Jurkat, Clone E6-1 (cell line): ENCODE measurements around the gene PRRX2.

Experiments
- DNase-seq: peaks from one replicate; pipeline ENCODE4 v3.0.0-alpha.2; 2011; ENCODE audit warnings: low read depth, low spot score
- H3K4me3 ChIP-seq: 2 replicates; pipeline ENCODE4 v1.5.1; 2011; ENCODE audit warnings: mild to moderate bottlenecking, low read length, control low read depth, moderate library complexity

PRRX2 gene

DNA sequence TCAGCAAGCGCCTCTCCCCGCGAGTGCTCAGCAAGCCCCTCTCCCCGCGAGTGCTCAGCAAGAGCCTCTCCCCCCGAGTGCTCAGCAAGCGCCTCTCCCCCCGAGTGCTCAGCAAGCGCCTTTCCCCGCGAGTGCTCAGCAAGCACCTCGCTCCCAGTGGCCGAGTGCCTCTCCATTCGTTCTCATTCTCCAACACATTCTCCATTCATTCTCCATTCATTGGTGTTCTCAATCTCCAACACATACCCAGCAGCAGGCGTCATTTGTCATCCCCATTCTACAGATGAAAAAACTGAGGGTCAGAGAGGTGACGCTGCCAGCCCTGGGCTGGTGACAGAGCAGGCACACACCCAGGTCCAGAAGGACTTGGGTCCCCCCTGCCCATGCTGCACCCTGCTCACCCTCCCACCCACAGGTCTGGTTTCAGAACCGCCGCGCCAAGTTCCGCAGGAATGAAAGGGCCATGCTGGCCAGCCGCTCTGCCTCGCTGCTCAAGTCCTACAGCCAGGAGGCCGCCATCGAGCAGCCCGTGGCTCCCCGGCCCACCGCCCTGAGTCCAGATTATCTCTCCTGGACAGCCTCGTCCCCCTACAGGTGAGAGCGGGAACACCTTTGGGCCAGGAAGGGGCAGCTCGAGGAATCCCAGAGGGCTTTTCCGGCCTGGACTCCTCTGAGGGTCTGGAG lies 54.9 kb downstream of the PRRX2 start:
- no peak overlapping the region for H3K4me3 ChIP-seq
- no peak for DNase-seq

DNA sequence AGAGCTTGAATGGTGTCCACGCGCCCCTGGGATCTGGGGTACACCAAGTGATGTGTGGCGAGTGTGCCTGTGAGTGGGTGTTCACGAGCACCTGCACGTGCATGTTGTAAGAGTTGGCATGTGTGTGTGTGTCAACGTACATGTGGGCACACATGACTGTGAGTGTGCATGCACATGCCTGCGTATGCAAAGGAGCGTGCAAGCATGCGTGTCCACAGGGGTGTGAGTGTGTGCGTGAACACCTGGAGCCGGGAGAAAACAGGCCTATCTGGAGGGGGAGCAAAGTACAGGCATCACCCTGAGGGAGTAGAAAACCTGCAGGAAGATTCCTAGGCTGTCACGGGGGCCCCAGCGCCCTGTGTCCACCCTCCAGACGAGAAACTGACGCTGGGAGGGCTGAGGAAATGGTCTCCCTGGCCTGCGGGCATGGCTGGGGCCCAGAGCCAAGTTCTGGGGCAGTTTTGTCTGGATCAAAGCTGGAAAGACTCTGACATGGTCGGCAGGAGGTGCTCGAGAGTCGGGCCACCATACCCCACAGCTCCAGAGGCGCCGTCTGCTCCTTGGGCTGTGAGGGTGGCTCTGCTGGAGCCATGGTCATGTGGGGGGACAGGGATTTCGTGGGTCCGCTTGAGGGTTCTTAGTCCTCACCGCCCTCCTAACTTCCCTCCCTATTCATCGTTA lies 55.6 kb downstream of the PRRX2 start:
- DNase-seq = no peak
- H3K4me3 ChIP-seq = no peak overlapping the region

DNA sequence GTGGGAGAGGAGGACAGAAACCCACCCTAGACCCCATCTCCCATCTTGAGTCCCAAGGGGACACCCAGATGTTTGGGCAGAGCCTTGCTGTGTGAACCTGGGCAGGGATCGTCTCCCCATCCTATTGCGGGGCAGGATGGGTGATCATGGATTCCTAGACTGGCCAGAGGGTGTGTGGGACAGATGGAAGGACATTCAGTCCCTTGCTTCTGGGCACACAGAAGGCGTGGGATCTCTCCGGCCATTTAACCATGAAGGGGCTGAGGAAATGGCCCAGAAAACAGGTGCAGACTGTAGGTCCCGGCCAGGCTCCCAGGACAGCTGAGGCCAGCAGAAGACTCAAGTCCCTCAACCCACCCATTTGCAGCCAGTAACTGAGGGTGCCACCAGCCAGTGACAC lies 57.5 kb downstream of the PRRX2 start:
- no peak for DNase-seq
- no peak overlapping the region for H3K4me3 ChIP-seq

DNA sequence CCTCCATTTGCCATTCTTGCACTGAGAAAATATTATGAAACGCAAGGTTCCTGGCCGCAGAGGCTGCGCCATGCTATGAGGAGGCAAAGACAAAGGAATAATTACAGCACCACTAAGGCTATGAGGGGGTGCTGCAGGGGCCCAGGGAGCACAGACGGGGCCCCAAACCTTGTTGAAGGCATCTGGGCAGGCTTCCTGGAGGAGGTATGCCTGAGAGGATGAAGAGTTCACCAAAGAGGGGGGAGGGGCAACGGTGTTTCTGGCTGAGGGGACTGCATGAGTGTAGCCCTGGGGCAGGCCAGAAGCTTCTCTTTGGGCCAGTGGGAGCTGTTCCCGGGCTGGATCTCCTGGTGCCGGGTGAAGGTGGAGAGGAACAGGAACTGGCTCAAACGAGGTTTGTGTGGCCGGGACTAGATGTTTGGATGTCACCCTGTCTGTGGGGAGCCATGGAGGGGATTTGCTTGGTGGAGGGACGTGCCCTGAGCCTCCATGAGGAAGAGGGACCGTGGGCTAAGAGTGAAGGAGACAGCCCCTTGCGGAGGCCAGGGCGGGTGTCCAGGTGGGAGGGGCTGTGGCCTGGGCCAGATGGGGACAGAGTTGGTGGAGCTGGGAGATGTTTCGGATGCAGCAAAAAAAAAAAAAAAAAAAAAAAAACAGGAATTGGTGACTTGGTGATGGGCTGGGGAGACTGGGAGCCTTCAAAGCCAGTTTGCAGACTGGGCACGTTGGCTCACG lies 59.2 kb downstream of the PRRX2 start:
- no peak for DNase-seq

DNA sequence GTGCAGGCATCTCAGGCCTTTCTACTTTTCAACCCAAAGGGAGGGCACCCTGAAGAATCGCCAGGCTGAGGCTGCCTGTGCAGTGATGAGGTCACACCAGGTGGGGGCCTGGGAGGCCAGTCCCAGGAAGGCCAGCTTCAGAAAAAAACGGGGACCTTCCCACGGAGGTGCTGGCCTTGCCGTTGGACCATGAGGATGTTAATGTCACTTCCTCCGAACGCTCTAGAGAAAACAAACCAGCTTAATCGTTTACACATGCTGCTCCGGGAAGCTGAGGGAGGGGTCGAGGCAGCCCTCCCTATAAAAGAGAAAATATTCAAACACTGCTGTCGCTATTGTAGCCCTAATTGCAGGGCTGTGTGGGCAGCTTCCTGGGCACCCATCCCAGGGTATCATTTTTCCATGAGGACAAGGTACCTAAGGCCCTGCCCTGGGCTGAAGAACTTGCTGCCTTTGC lies 60.4 kb downstream of the PRRX2 start:
- no peak overlapping the region for H3K4me3 ChIP-seq
- DNase-seq = no peak

More for the DNA sequence above, 59.2 kb downstream of the PRRX2 start:
- no peak overlapping the region for H3K4me3 ChIP-seq

DNA sequence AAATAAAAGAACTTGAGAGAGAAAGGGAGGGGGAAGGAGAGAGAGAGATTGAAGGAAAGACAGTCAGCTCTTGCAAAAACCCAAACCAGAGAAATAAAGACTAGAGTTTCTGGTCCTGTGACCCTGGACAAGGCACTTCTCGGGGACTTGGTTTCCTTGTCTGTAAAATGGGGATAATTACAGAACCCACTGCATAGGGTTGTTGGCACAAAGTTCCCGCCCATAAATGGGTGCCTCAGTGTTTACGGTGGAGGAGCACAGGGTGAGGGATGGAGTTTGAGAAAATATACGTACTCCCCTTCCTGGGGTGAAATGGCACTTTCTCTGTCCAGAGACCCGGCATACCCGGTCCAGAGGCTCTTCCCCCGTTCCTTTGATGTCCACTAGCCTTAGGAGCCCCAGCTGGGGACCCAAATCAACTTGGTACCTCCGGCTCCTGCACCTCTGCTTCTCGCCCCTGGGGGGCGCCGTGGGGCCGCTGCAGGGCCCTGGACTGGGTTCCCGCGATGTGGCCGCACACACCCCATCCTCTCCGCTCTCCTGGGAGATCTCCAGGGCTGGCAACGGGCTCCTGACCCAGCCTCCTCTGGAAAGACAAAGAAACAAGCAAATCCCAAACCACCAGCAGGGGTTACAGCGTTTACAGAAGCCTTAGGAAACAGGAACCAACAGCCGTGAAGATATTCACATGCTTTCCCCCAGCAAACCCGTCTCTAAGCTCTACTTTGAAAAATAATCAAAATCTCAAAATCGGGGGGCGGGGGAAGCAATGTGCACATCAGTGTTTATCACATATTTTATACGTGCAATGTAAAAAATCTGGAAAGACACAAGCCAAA lies 61.1 kb downstream of the PRRX2 start:
- peak; percentile 18 for DNase-seq
- H3K4me3 ChIP-seq = peak overlapping the region; percentile 15; the same call in 1 of the 2 replicates

DNA sequence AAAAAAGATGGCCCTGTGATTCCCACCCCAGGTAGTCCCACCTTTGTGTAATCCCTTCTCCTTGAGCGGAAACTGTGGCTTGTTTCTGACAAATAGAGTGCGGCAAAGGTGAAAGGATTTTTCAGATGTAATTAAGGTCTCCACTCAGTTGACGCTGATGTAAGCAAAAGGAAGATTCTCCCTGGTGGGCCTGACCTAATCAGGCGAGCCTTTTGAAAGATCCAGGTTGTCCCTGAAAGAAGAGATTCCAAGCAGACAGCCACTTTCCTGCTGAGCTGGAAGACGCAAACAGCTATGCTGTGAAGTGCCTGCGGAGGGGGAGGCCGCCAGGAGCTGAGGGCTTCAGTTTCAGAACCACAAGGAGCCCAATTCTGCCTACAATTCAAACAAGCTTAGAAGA lies 63.3 kb downstream of the PRRX2 start:
- DNase-seq = no peak
- no peak overlapping the region for H3K4me3 ChIP-seq

DNA sequence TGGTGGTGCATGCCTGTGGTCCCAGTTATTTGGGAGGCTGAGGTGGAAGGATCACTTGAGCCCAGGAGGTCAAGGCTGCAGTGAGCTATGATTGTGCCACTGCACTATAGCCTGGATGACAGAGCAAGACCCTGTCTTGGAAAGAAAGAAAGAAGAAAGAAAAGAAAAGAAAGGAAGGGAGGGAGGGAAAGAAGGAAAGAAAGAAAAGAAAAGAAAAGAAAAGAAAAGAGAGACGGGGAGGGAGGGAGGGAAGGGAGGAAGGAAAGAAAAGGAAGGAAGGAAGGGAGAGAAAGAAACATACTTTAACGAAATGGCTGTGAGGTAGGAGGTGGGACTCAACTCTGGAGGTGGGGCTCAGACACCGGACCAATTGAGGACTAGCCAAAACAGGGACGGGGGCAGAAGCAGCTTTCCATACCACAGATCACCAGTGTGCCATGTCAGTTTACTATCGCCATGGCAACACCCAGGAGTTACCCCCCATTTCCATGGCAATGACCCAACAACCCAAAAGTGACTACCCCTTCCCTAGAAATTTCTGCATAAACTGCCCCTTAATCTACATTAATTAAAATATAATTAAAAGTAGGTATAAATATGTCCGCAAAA lies 66.1 kb downstream of the PRRX2 start:
- no peak overlapping the region for H3K4me3 ChIP-seq
- no peak for DNase-seq

DNA sequence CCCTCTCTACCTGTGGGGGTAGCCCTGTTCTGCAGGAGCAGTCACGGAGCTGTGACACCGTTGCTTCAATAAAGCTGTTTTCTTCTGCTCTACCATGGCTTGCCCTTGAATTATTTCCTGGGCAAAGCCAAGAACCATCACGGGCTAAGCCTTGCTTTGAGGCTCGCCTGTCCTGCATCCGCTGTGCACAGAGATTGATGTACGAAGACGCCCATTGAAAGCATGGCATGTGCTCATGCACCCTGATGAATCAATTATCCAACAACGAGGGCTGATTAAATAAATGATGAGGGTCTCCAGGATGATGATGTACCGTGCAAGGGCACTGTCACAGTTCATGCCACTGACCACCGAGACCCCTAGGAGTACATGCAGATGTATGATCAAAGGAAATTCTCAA lies 66.7 kb downstream of the PRRX2 start:
- H3K4me3 ChIP-seq = no peak overlapping the region
- no peak for DNase-seq

DNA sequence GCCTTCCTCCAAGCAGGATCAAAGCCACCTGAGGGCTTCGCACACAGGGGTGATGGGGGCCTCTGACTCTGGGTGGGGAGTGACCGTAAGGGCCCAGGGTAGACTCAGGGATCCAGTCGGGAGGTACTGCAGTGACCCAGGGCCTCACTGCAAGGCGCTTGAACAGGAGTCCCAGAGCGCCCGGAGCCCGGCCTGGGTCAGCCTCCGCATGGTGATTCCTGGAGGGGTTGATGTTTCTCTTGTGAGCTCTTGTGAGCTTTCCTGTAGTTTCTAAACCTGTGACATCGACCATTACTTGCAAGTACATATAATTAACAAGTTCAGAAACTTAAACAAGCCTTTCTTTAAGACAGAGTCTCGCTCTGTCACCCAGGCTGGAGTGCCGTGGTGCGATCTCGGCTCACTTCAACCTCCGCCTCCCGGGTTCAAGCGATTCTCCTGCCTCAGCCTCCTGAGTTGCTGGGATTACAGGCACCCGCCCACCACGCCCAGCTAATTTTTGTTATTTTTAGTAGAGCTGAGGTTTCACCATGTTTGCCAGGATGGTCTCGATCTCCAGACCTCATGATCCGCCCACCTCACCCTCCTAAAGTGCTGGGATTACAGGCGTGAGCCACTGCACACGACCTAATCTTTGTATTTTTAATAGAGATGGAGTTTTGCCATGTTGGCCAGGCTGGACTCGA lies 67.6 kb downstream of the PRRX2 start:
- no peak overlapping the region for H3K4me3 ChIP-seq
- no peak for DNase-seq

DNA sequence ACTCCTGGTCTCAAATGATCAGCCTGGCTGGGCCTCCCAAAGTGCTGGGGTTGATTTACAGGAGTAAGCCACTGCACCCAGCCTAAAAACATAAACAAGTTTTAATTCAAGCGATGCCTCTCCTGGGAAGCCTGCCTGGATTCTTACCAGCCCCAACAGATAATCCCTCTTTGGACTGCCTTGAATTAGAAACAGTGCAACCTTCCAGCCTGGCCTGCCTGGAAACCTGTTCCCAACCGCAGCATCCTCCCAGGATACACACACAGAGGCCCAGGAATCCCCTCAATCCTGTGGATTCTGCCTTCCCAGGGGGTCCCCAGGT lies 68.1 kb downstream of the PRRX2 start:
- DNase-seq = no peak
- H3K4me3 ChIP-seq = no peak overlapping the region

DNA sequence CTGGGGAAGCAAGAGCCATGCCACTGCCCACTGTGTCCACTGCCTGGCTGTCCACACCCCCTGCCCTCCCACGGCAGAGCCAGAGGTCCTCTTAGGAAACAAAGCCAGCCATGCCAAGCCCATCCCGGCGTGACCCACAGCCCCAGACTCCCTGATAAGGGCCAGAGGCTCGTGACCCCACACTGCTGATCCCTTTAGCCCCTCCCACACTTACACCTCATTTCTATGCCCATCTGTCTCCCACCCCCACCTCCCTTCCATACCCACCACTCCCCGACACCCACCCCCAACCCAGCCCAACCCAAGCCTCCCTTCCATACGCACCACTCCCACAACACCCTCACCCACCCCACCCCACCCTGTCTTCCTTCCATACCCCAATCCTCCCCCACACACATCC lies 70.1 kb downstream of the PRRX2 start:
- no peak overlapping the region for H3K4me3 ChIP-seq
- no peak for DNase-seq

DNA sequence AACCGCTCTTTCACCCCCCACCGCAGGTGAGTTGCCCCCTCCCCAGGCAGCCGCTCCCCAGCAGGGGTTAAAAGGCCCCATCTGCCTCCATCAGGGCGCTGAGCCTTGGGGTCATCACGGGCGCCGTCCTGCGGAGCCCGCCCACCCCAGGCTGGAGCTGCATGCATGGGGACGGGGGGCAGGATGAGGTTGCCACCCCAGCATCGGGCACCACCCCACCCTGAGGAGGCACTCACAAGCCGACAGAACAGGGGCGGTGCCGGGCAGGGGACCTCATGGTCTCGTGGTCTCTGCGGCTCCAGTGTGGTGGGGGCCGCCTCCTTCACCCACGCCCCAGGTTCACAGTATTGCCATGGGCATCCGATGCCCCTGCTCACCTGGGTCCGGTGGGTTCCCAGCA lies 70.9 kb downstream of the PRRX2 start:
- no peak overlapping the region for H3K4me3 ChIP-seq
- DNase-seq = no peak

DNA sequence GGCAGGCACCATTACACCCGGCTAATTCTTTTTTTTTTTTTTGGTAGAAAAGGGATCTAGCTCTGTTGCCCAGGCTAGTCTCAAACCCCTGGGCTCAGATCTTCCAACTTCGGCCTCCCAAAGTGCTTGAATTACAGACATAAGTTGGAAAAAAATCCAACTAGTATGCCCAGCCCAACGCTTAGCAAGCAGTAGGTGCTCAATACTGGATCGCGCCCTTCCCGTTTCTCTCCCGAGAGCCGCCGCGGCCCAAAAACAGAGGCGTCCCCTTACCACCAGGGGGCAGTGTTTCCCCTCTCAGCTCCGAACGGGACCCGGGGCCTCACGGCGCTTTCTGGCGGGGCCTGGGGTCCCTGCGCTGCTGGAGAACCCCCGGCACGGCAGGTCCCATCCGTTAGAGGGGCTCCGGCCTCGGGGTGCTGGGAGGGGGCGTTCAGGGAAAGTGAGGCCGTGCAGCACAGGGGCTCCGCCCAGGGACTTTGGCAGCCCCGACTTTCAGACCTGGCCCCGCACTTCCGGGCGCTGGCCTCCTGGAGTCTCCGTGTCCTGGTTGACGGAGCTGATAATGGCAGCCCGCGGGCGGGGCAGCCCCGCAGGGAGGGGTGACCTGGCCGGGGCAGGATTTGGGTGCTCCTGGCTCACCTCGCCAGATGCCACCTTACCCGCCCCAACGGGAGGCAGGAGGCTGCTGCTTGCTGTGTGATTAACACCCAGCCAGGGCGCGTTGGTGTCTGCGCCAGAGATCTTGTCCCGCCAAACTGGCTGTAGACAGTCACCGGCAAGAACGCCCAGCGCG lies 72.2 kb downstream of the PRRX2 start:
- H3K4me3 ChIP-seq = peak overlapping the region; percentile 57
- peak; percentile 48 for DNase-seq

DNA sequence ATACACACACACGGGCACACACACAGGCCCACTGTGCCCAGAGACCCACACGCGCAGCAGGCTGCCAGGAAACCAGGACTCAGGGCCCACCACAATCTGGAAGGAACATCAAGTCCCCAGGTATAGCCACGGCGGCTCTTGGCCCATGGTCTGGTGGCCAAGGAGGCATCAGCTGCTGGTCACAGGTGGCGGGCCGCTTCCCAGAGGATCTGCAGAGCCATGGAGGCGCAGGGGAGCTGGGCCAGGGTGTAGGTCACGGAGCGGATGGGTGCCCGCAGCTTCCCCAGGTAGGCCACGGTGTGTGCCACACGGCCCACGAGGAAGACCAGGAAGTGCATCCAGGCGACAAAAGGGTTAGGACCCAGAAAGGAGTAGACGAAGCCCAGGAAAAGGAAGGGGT lies 74.0 kb downstream of the PRRX2 start:
- H3K4me3 ChIP-seq = no peak overlapping the region
- DNase-seq = no peak

DNA sequence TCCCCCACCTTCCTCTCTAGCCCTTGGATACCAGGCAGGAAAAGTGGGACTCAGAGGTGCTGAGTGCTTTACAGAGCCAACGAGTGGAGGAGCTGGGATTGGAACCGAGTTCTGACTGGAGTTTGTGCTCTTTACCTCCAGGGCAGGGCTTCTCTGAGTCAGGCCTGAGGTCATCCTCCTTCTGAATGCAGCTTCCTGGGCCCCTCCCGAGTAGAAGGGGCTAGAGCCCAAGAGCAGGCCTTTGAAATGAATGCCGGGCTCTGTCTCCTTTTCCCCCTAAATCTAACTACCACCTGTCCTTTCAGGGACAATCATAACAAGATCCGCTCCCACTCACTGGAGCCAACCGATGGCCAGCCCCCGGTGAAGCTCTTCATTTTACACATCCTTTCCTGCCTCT lies 74.7 kb downstream of the PRRX2 start:
- H3K4me3 ChIP-seq = no peak overlapping the region
- no peak for DNase-seq

DNA sequence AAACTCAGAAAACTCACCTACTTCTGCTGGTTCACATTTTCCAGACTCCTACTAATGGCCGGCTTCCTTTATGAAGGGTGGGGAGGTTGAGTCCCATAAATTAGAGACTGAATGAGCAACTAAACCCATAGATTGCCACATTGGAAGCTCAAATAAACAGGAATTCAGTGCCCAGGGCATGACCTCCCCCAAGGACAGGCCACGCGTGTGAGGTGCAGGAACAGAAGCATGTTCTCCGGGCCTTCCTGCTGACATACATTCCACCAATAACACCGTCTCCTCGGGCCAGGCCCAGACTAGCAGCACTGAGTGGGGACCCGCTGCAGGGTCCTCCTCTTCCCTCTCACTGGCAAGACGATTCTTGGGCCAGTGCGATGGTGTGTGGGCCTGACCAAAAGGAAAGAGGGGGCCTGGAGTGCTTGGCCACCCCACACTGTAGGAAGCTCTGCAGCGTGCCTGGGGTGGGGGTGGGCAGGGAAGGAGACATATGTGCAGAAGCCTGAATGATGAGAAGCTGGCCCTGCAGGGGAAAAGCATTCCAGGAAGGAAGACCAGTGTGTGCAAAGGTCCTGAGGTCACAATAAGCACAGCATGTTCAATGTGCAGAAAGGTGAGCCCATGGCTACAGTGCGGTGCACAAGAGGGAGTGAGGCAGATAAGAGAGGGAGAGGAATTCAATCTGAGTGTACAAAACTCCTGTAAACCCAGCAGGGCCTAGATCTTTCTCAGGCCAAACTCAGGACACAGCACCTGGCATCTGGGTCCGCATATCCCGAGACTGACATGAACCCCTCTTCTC lies 75.4 kb downstream of the PRRX2 start:
- no peak overlapping the region for H3K4me3 ChIP-seq
- no peak for DNase-seq
